Type B pancreatic cell (in vitro differentiated cells): Measurements from ENCODE around the gene PTH1R. TPM values are rescaled to one million over a fixed set of nuclear protein-coding genes. Genes with fewer than 3 reads are reported as not detected.

Experiments
- DNase-seq: peaks from one replicate; pipeline ENCODE4 v3.0.0; 2021; ENCODE audit warnings: mixed read lengths; ENCODE audit not compliant: unreplicated experiment; ENCODE audit errors: extremely low spot score
- H3K27ac Mint-ChIP-seq: 2 replicates; pipeline ENCODE4 v1.8.0; 2021; ENCODE audit warnings: mild to moderate bottlenecking, mixed read lengths
- H3K27me3 Mint-ChIP-seq: 2 replicates; pipeline ENCODE4 v1.8.0; 2021; ENCODE audit warnings: mixed read lengths
- H3K36me3 Mint-ChIP-seq: 2 replicates; pipeline ENCODE4 v1.8.0; 2021; ENCODE audit warnings: mixed read lengths
- H3K4me1 Mint-ChIP-seq: one replicate; pipeline ENCODE4 v1.8.0; 2021; ENCODE audit warnings: mixed read lengths; ENCODE audit not compliant: unreplicated experiment
- H3K4me3 Mint-ChIP-seq: 2 replicates; pipeline ENCODE4 v1.8.0; 2021; ENCODE audit warnings: mild to moderate bottlenecking, mixed read lengths
- H3K9me3 Mint-ChIP-seq: 2 replicates; pipeline ENCODE4 v1.8.0; 2021; ENCODE audit warnings: mixed read lengths
- CTCF ChIP-seq: fragments of 200-600 bp; sonication (generic); conservative IDR thresholded peaks from 2 replicates; pipeline ENCODE4 v1.5.0; 2021; ENCODE audit warnings: antibody characterized with exemption, mild to moderate bottlenecking
- total RNA-seq: library from RNA; stranded (reverse); gene quantifications from 2 replicates; pipeline ENCODE4 v1.2.1, GENCODE V29; 2021; ENCODE audit warnings: low replicate concordance

PTH1R gene
- total RNA-seq, 1 donor from 2014 or later: 63.0 TPM

GRCh38 chr3:46948830-46949671, 71.5 kb downstream of the PTH1R start:
- Mint-ChIP-seq H3K9me3 (peaks cover 9% of the 10 kb centered on the region), H3K36me3 (peaks cover 32% of the 10 kb centered on the region), H3K27ac (peak overlapping the region; percentile 97), H3K27me3 (no peaks in the 10 kb centered on the region), H3K4me3 (peak overlapping the region; percentile 63), H3K4me1 (peaks cover 70% of the 10 kb centered on the region)
- no peak for TF ChIP-seq CTCF
- DNase-seq: no peak

GRCh38 chr3:46950177-46950576, 72.7 kb downstream of the PTH1R start:
- no peak overlapping the region for H3K4me3 Mint-ChIP-seq
- H3K27ac Mint-ChIP-seq: peak overlapping the region; percentile 44
- H3K27me3 Mint-ChIP-seq: no peaks in the 10 kb centered on the region
- peaks cover 69% of the 10 kb centered on the region for H3K4me1 Mint-ChIP-seq
- DNase-seq: no peak
- TF ChIP-seq CTCF: no peak
- H3K36me3 Mint-ChIP-seq: peaks cover 32% of the 10 kb centered on the region
- H3K9me3 Mint-ChIP-seq: peaks cover 9% of the 10 kb centered on the region

- no peaks in the 10 kb centered on the region for H3K27me3 Mint-ChIP-seq
- H3K27ac Mint-ChIP-seq: no peak overlapping the region
- peaks cover 27% of the 10 kb centered on the region for H3K36me3 Mint-ChIP-seq
- no peak overlapping the region for H3K4me3 Mint-ChIP-seq
- peaks cover 69% of the 10 kb centered on the region for H3K4me1 Mint-ChIP-seq
- DNase-seq: no peak
- peaks cover 8% of the 10 kb centered on the region for H3K9me3 Mint-ChIP-seq
- no peak for TF ChIP-seq CTCF
Observed at GRCh38 chr3:46950650-46951241, 73.2 kb downstream of the PTH1R start.

- Mint-ChIP-seq H3K36me3 (peaks cover 12% of the 10 kb centered on the region), H3K27me3 (no peaks in the 10 kb centered on the region), H3K4me1 (peaks cover 56% of the 10 kb centered on the region), H3K4me3 (no peak overlapping the region), H3K27ac (peak overlapping the region; percentile 12), H3K9me3 (no peaks in the 10 kb centered on the region)
- TF ChIP-seq CTCF: no peak
- DNase-seq: no peak
Observed at GRCh38 chr3:46952813-46953212, 75.3 kb downstream of the PTH1R start.

Other genes with a start within 250 kb of the PTH1R start
- 31.7 and 70.8 TPM in 2 replicates for gene ALS2CL, start 184.0 kb upstream of the PTH1R start, total RNA-seq
- 0.48 and 0.62 TPM in 2 replicates for gene TMIE, start 176.3 kb upstream of the PTH1R start, total RNA-seq
- 1.1 and 1.2 TPM in 2 replicates for gene PRSS50, start 159.9 kb upstream of the PTH1R start, total RNA-seq
- 5.4 and 20.8 TPM in 2 replicates for gene MYL3, start 14.3 kb upstream of the PTH1R start, total RNA-seq
- 46.7 and 49.7 TPM in 2 replicates for gene CCDC12, start 99.0 kb downstream of the PTH1R start, total RNA-seq
- 115 and 241 TPM in 2 replicates for gene NBEAL2, start 101.9 kb downstream of the PTH1R start, total RNA-seq